Astrocyte (in vitro differentiated cells and primary cell): ENCODE measurements around the gene DOK7. TPM values are rescaled to one million over a fixed set of nuclear protein-coding genes. Genes with fewer than 3 reads are reported as not detected.

Experiments used
- DNase-seq: peaks from one replicate; pipeline ENCODE4 v3.0.0-alpha.2; 2010; ENCODE audit warnings: low read depth
- FAIRE-seq: peaks from 2 replicates; lab custom pipeline; 2011; peaks lifted over from hg19 to GRCh38; lab: Jason Lieb, UNC
- H2AFZ ChIP-seq: 2 replicates; pipeline ENCODE4 v1.6.0; 2012; ENCODE audit warnings: low read depth, low read length, inconsistent platforms
- H3K27ac ChIP-seq: 2 replicates; pipeline ENCODE4 v1.5.1; 2011; ENCODE audit warnings: low read depth, low read length, inconsistent platforms
- H3K27me3 ChIP-seq: 2 replicates; pipeline ENCODE4 v1.6.0; 2011; ENCODE audit warnings: low read length, inconsistent platforms; ENCODE audit not compliant: insufficient read depth
- H3K36me3 ChIP-seq: 2 replicates; pipeline ENCODE4 v1.5.1; 2011; ENCODE audit warnings: low read length, inconsistent platforms; ENCODE audit not compliant: insufficient read depth
- H3K4me1 ChIP-seq: 2 replicates; pipeline ENCODE4 v1.5.1; 2011; ENCODE audit warnings: low read length, inconsistent platforms; ENCODE audit not compliant: insufficient read depth
- H3K4me2 ChIP-seq: 2 replicates; pipeline ENCODE4 v1.6.0; 2012; ENCODE audit warnings: low read length, inconsistent platforms
- H3K4me3 ChIP-seq: 2 replicates; pipeline ENCODE4 v1.5.1; 2011; ENCODE audit warnings: low read depth, mild to moderate bottlenecking, low read length, inconsistent platforms; ENCODE audit not compliant: insufficient read depth
- H3K79me2 ChIP-seq: 2 replicates; pipeline ENCODE4 v1.6.0; 2012; ENCODE audit warnings: mild to moderate bottlenecking, low read length, inconsistent platforms; ENCODE audit not compliant: insufficient read depth
- H3K9ac ChIP-seq: 2 replicates; pipeline ENCODE4 v1.6.0; 2012; ENCODE audit warnings: mild to moderate bottlenecking, low read length, inconsistent platforms
- H3K9me3 ChIP-seq: 2 replicates; pipeline ENCODE4 v1.5.1; 2012; ENCODE audit warnings: low read depth, mild to moderate bottlenecking, low read length, inconsistent platforms; ENCODE audit not compliant: insufficient read depth
- H4K20me1 ChIP-seq: 2 replicates; pipeline ENCODE4 v1.6.0; 2012; ENCODE audit warnings: low read length, inconsistent platforms; ENCODE audit not compliant: insufficient read depth
- H3K27ac Mint-ChIP-seq: one replicate; pipeline ENCODE4 v1.8.0; 2021; ENCODE audit warnings: mild to moderate bottlenecking, mixed read lengths; ENCODE audit not compliant: unreplicated experiment
- H3K27me3 Mint-ChIP-seq: one replicate; pipeline ENCODE4 v1.8.0; 2021; ENCODE audit warnings: low read depth, mixed read lengths; ENCODE audit not compliant: unreplicated experiment
- H3K36me3 Mint-ChIP-seq: one replicate; pipeline ENCODE4 v1.8.0; 2021; ENCODE audit warnings: low read depth, mixed read lengths; ENCODE audit not compliant: unreplicated experiment
- H3K4me1 Mint-ChIP-seq: one replicate; pipeline ENCODE4 v1.8.0; 2021; ENCODE audit warnings: low read depth, mixed read lengths; ENCODE audit not compliant: unreplicated experiment
- H3K4me3 Mint-ChIP-seq: one replicate; pipeline ENCODE4 v1.8.0; 2021; ENCODE audit warnings: mild to moderate bottlenecking, moderate library complexity, mixed read lengths; ENCODE audit not compliant: unreplicated experiment
- H3K9me3 Mint-ChIP-seq: one replicate; pipeline ENCODE4 v1.8.0; 2021; ENCODE audit warnings: mild to moderate bottlenecking, mixed read lengths; ENCODE audit not compliant: unreplicated experiment
- CTCF ChIP-seq: IDR thresholded peaks from 2 replicates; pipeline ENCODE4 v1.5.1; 2011; ENCODE audit warnings: low read depth, mild to moderate bottlenecking, inconsistent platforms, low read length, moderate library complexity; ENCODE audit not compliant: insufficient read depth
- EZH2 ChIP-seq: IDR thresholded peaks from 2 replicates; pipeline ENCODE4 v1.6.1; 2012; ENCODE audit warnings: mild to moderate bottlenecking, low read length, inconsistent platforms; ENCODE audit not compliant: insufficient read depth
- total RNA-seq: library from RNA; stranded (reverse); gene quantifications from 2 replicates; pipeline ENCODE4 v1.2.1, GENCODE V29; 2021

Gene DOK7
- total RNA-seq, 1 donor from 2014 or later = not detected

- H3K4me1 Mint-ChIP-seq = peaks cover 8% of the 10 kb centered on the region
- Histone ChIP-seq H2AFZ (peak overlapping the region; percentile 95), H3K27me3 (no peaks in the 10 kb centered on the region), H4K20me1 (peaks cover 52% of the 10 kb centered on the region), H3K36me3 (no peaks in the 10 kb centered on the region), H3K79me2 (peaks cover 51% of the 10 kb centered on the region), H3K4me3 (peak overlapping the region; percentile 76), H3K4me1 (peaks cover 14% of the 10 kb centered on the region), H3K9ac (peak overlapping the region; percentile 87), H3K4me2 (peak overlapping the region; percentile 97), H3K9me3 (no peaks in the 10 kb centered on the region), H3K27ac (no peak overlapping the region)
- H3K27ac Mint-ChIP-seq = no peak overlapping the region
- peaks cover 7% of the 10 kb centered on the region for H3K36me3 Mint-ChIP-seq
- no peak for FAIRE-seq
- DNase-seq = no peak
- peaks cover 10% of the 10 kb centered on the region for H3K9me3 Mint-ChIP-seq
- peak overlapping the region; percentile 90 for H3K4me3 Mint-ChIP-seq
- no peak for TF ChIP-seq CTCF
- no peak for TF ChIP-seq EZH2
- peaks cover 19% of the 10 kb centered on the region for H3K27me3 Mint-ChIP-seq
Observed at GRCh38 chr4:3531318-3531878, 68.3 kb downstream of the DOK7 start.

GRCh38 chr4:3531879-3532750, 69.0 kb downstream of the DOK7 start, which contains the start of gene LRPAP1:
Gene LRPAP1, minus strand, starts transcription at chr4:3532422. Its CDS starts 10 bp downstream, at chr4:3532412.
- TF ChIP-seq EZH2 (no peak), CTCF (no peak)
- peaks cover 19% of the 10 kb centered on the region for H3K27me3 Mint-ChIP-seq
- peak within 1 kb of the TSS; percentile 97 for H3K4me3 Mint-ChIP-seq
- Histone ChIP-seq H3K79me2 (peaks cover 44% of the 10 kb centered on the region), H3K4me1 (peaks cover 14% of the 10 kb centered on the region), H3K27me3 (no peaks in the 10 kb centered on the region), H3K4me2 (peak within 1 kb of the TSS; percentile 97), H3K4me3 (peak within 1 kb of the TSS; percentile 76), H2AFZ (peak within 1 kb of the TSS; percentile 100), H3K36me3 (no peaks in the 10 kb centered on the region), H3K27ac (peak within 1 kb of the TSS; percentile 39), H3K9me3 (no peaks in the 10 kb centered on the region), H4K20me1 (peaks cover 44% of the 10 kb centered on the region), H3K9ac (peak within 1 kb of the TSS; percentile 87)
- H3K9me3 Mint-ChIP-seq = peaks cover 10% of the 10 kb centered on the region
- FAIRE-seq (no peak), DNase-seq (peak; percentile 57)
- H3K36me3 Mint-ChIP-seq = peaks cover 5% of the 10 kb centered on the region
- H3K27ac Mint-ChIP-seq = peak within 1 kb of the TSS; percentile 83
- peaks cover 5% of the 10 kb centered on the region for H3K4me1 Mint-ChIP-seq
